GM12892 (cell line): ENCODE measurements around the gene DDX53.

Experiments
- POLR2A ChIP-seq: IDR thresholded peaks from 2 replicates; pipeline ENCODE4 v1.6.1; 2011; ENCODE audit warnings: low read depth, low read length, control low read depth
- POLR2AphosphoS5 ChIP-seq: IDR thresholded peaks from 2 replicates; pipeline ENCODE4 v1.6.1; 2011; ENCODE audit warnings: low read depth, low read length, control low read depth
- TAF1 ChIP-seq: IDR thresholded peaks from 2 replicates; pipeline ENCODE4 v1.6.1; 2011; ENCODE audit warnings: low read depth, mild to moderate bottlenecking, control low read depth, low read length, borderline replicate concordance

- TF ChIP-seq POLR2AphosphoS5 (no peak), TAF1 (no peak), POLR2A (no peak)
Measured at GRCh38 chrX:22974616-22975015, 25.1 kb upstream of the DDX53 start.
